ENCODE data around the gene CBFA2T3.

- TF ChIP-seq CTCF (IDR thresholded peaks at IDR 0.05), result no peak
- no peak for TF ChIP-seq EZH2 (IDR thresholded peaks at IDR 0.05; ENCODE audit: borderline replicate concordance, insufficient read depth, low read depth, low read length, poor library complexity, severe bottlenecking)
Measured at GRCh38 chr16:88895335-88895734, 81.7 kb downstream of the CBFA2T3 start.

Measured in B cell (primary cell).